Mammary epithelial cell (primary cell): Measurements from ENCODE around the gene UPB1.

ENCODE experiments used
- CTCF ChIP-seq, 2 donors: IDR thresholded peaks in 1 of 2; conservative IDR thresholded peaks in 1 of 2; 2 replicates each; pipeline ENCODE4 v1.5.1; 2011 to 2012; ENCODE audit warnings: inconsistent platforms in 2 of 2, low read length in 2 of 2, mild to moderate bottlenecking in 2 of 2, control low read depth in 1 of 2, low read depth in 1 of 2; ENCODE audit not compliant: insufficient read depth in 1 of 2; ENCODE audit errors: extremely low read depth in 1 of 2
- EZH2 ChIP-seq: IDR thresholded peaks from 2 replicates; pipeline ENCODE4 v1.6.1; 2012; ENCODE audit warnings: low read length, inconsistent platforms, borderline replicate concordance

GRCh38 chr22:24471570-24471969 is 23.6 kb upstream of the UPB1 start:
- TF ChIP-seq CTCF (conservative IDR thresholded peaks at IDR 0.05 in 1 of 2, IDR thresholded peaks at IDR 0.05 in 1 of 2; ENCODE audit: extremely low read depth in 1 of 2, insufficient read depth in 1 of 2, low read depth in 1 of 2, low read length in 2 of 2): no peak
- TF ChIP-seq EZH2: no peak
